GM18526 (cell line): ENCODE data around the gene FGF21.

Experiments
- POLR2A ChIP-seq: IDR thresholded peaks from 3 replicates; pipeline ENCODE4 v1.6.1; 2011; ENCODE audit not compliant: insufficient read length; ENCODE audit errors: extremely low read depth

The FGF21 gene

DNA sequence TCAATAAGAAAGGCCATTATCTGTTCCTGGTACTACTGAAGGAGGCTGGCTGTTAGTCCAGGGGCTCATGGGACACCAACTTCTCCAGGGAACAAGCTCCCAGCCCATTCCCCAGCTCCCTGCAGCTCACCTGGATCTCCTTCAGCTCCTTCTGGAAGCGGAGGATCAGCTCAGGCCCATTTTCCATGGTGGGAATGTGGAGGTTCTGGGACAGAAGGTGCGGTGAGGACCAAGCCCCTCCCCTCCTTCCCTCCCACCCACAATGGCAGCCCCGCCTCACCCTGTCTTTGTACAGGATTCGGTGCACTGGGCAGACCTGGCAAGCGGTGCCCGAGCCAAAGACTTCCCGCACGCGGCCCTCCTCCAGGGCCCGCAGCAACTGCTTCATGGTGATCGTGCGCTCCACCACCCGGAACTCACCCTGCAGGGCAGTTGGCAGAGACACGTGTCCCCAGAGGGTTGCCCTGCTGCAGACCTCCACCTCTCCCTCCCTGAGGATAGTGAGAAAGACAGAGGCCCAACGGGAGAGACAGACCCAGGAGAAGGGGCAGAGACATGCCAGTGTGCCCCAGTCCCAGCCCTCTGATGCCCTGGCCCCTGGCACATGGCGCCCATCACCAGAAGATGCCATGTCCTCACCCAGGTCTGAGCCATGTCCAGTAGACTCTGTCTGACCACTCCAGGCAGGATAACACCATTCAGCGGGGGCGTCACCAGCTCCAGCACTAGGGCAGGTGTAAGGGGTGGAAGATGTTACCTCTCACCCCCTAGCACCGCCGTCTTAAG, 41.2 kb downstream of the FGF21 start:
- no peak for TF ChIP-seq POLR2A

- TF ChIP-seq POLR2A, result no peak
These were observed 41.8 kb downstream of the FGF21 start for GRCh38 chr19:48797103-48797502.

GRCh38 chr19:48798937-48799336, 43.6 kb downstream of the FGF21 start:
- no peak for TF ChIP-seq POLR2A

GRCh38 chr19:48799358-48800300, 44.3 kb downstream of the FGF21 start:
- TF ChIP-seq POLR2A, result no peak

- TF ChIP-seq POLR2A, result no peak
These were observed 47.3 kb downstream of the FGF21 start for GRCh38 chr19:48802623-48803022.

GRCh38 chr19:48804496-48804895, 49.2 kb downstream of the FGF21 start:
- TF ChIP-seq POLR2A, result no peak

DNA sequence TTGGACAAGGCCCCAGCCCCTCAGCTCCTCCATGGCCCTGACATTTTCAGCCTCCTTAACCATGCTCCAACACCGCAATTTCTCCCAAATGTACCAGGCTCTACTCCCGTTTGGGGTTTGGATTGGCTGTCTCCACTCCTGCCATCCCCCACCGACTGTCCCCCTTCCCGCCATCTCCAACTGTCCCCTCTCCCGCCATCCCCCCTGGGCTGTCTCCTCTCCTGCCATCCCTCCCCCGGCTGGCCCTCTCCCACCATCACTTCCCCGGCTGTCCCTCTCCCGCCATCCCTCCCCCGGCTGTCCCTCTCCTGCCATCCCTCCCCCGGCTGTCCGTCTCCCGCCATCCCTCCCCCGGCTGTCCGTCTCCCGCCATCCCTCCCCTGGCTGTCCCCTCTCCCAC, 50.1 kb downstream of the FGF21 start:
- no peak for TF ChIP-seq POLR2A

- peak; percentile 27 for TF ChIP-seq POLR2A
These were observed 51.1 kb downstream of the FGF21 start for GRCh38 chr19:48806518-48806817.

GRCh38 chr19:48806818-48807589, 51.7 kb downstream of the FGF21 start:
- TF ChIP-seq POLR2A, result no peak

DNA sequence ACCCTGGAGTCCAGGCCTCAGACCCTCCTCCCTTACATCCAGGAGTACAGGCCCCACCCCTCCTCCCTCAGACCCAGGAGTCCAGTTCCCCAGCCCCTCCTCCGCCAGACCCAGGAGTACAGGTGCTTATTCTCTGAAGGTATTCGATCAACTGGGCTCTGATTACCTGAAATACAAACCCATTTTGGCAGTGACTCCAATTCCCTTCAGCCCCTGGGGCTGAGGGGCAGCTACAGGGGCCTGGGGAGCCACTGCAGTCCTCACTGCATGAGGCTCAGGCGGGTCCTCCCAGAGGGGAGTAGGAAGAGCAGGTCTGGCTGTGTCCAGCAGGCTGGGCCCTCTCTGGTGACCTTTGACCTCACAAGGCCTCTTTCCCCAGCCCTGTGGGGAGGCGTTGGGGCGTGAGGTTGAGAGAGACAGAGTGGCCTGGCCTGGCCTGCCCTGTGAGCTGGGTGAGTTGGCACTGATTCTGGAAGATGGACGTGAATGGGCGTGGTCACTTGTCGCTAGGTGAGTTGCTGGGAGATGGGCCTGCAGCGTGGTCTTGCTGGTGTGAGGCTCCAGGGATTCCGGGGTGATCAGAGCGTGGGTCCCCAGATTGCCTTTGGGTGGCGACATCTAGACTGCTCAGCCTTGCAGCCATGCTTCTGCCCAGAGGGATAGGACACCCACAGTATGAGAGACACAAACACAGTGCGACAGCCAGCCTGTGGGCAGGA, 52.4 kb downstream of the FGF21 start:
- TF ChIP-seq POLR2A, result no peak
